ENCODE measurements around the gene PPRC1.

DNA sequence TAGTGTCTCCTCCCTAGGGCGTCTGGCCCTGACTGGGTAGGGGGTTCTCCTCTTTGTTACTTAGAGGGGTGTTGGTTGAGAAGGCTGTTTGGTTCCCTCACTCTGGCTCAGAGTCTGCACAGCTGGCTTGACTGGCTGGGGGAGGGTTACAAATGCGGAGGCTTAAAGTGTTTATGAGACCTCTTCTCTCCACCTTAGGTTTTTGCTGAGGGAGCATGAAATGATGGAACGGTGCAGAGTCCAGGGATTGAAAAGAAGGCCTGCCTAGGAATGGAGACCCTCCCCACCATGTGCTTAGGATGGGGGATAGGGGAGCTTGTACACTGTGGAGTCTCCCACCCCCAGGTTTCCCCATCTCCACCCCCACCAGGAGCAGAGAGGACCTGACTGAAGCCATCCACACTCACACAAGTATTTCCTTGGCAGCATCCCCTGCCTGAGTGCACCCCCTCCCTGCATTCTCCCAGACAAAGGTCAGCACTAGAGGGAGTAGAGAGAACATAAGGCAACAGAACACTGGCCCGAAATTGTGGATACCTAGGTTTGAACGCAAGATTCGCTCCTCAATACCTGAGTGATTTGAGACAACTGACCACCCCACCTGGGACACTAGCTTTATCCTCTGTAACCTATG is 11.0 kb upstream of the PPRC1 start:
- TF ChIP-seq CTCF (IDR thresholded peaks at IDR 0.05; ENCODE audit: borderline replicate concordance, extremely low read depth, low read length, poor library complexity, severe bottlenecking) (no peak), EZH2 (IDR thresholded peaks at IDR 0.05; ENCODE audit: borderline replicate concordance, low read depth, low read length, severe bottlenecking) (no peak)

Data from DND-41 (cell line).